Liver (tissue), 3 donors: Measurements from ENCODE around the gene HMGCL.
A peak's percentile ranks its signal among the peaks of the same experiment; 100 is the strongest.

Experiments
- ATF3 ChIP-seq: IDR thresholded peaks from 2 replicates; pipeline ENCODE4 v1.6.1; 2016; ENCODE audit warnings: antibody characterized with exemption
- EGR1 ChIP-seq, 2 donors: IDR thresholded peaks; 2 replicates each; pipeline ENCODE4 v1.6.1; 2016 to 2018; ENCODE audit warnings: antibody characterized with exemption in 2 of 2, low read depth in 2 of 2
- GABPA ChIP-seq, 2 donors: IDR thresholded peaks in 1 of 2; conservative IDR thresholded peaks in 1 of 2; 2 replicates each; pipeline ENCODE4 v1.6.1; 2016; ENCODE audit warnings: antibody characterized with exemption in 2 of 2, mild to moderate bottlenecking in 1 of 2, moderate library complexity in 1 of 2
- JUND ChIP-seq, 2 donors: IDR thresholded peaks; 2 replicates each; pipeline ENCODE4 v1.6.1; 2016; ENCODE audit warnings: antibody characterized with exemption in 2 of 2
- MAX ChIP-seq: IDR thresholded peaks from 2 replicates; pipeline ENCODE4 v1.6.1; 2016; ENCODE audit warnings: antibody characterized with exemption
- RAD21 ChIP-seq, 2 donors: IDR thresholded peaks; 2 replicates each; pipeline ENCODE4 v1.6.1; 2016; ENCODE audit warnings: antibody characterized with exemption in 2 of 2, mild to moderate bottlenecking in 2 of 2
- TAF1 ChIP-seq: conservative IDR thresholded peaks from 2 replicates; pipeline ENCODE4 v1.6.1; 2016; ENCODE audit warnings: antibody characterized with exemption, mild to moderate bottlenecking
- YY1 ChIP-seq: IDR thresholded peaks from 2 replicates; pipeline ENCODE4 v1.6.1; 2016; ENCODE audit warnings: antibody characterized with exemption, mild to moderate bottlenecking
- ZBTB33 ChIP-seq: IDR thresholded peaks from 2 replicates; pipeline ENCODE4 v1.6.1; 2016; ENCODE audit warnings: antibody characterized with exemption
- TF ChIP-seq, protein P1 (sequence below): IDR thresholded peaks from 2 replicates; pipeline ENCODE4 v1.6.1; 2016; ENCODE audit warnings: antibody characterized with exemption, mild to moderate bottlenecking
- TF ChIP-seq, protein P2 (sequence below): fragments of 150-350 bp; IDR thresholded peaks from 2 replicates; pipeline ENCODE4 v1.5.1; 2017; ENCODE audit warnings: improper control_type of control experiment, low read depth, low read length; ENCODE audit not compliant: missing input control
- donor health status: healthy.
- donor health status: healthy.

GRCh38 chr1:23809751-23810171, 15.5 kb downstream of the HMGCL start:
- TF ChIP-seq, protein P1, sequence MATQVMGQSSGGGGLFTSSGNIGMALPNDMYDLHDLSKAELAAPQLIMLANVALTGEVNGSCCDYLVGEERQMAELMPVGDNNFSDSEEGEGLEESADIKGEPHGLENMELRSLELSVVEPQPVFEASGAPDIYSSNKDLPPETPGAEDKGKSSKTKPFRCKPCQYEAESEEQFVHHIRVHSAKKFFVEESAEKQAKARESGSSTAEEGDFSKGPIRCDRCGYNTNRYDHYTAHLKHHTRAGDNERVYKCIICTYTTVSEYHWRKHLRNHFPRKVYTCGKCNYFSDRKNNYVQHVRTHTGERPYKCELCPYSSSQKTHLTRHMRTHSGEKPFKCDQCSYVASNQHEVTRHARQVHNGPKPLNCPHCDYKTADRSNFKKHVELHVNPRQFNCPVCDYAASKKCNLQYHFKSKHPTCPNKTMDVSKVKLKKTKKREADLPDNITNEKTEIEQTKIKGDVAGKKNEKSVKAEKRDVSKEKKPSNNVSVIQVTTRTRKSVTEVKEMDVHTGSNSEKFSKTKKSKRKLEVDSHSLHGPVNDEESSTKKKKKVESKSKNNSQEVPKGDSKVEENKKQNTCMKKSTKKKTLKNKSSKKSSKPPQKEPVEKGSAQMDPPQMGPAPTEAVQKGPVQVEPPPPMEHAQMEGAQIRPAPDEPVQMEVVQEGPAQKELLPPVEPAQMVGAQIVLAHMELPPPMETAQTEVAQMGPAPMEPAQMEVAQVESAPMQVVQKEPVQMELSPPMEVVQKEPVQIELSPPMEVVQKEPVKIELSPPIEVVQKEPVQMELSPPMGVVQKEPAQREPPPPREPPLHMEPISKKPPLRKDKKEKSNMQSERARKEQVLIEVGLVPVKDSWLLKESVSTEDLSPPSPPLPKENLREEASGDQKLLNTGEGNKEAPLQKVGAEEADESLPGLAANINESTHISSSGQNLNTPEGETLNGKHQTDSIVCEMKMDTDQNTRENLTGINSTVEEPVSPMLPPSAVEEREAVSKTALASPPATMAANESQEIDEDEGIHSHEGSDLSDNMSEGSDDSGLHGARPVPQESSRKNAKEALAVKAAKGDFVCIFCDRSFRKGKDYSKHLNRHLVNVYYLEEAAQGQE, result peak; percentile 34
- TF ChIP-seq, protein P2, sequence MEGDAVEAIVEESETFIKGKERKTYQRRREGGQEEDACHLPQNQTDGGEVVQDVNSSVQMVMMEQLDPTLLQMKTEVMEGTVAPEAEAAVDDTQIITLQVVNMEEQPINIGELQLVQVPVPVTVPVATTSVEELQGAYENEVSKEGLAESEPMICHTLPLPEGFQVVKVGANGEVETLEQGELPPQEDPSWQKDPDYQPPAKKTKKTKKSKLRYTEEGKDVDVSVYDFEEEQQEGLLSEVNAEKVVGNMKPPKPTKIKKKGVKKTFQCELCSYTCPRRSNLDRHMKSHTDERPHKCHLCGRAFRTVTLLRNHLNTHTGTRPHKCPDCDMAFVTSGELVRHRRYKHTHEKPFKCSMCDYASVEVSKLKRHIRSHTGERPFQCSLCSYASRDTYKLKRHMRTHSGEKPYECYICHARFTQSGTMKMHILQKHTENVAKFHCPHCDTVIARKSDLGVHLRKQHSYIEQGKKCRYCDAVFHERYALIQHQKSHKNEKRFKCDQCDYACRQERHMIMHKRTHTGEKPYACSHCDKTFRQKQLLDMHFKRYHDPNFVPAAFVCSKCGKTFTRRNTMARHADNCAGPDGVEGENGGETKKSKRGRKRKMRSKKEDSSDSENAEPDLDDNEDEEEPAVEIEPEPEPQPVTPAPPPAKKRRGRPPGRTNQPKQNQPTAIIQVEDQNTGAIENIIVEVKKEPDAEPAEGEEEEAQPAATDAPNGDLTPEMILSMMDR, result peak; percentile 93
- no peak for TF ChIP-seq ATF3
- no peak for TF ChIP-seq MAX
- no peak for TF ChIP-seq EGR1 (IDR thresholded peaks at IDR 0.05; ENCODE audit: low read depth in 2 of 2)
- no peak for TF ChIP-seq TAF1
- TF ChIP-seq ZBTB33, result no peak
- peak; percentile 52 for TF ChIP-seq YY1
- peak; percentile 48 to 59 for TF ChIP-seq JUND (IDR thresholded peaks at IDR 0.05)
- TF ChIP-seq GABPA (IDR thresholded peaks at IDR 0.05 in 1 of 2, conservative IDR thresholded peaks at IDR 0.05 in 1 of 2), result no peak
- peak; percentile 90 to 97 for TF ChIP-seq RAD21 (IDR thresholded peaks at IDR 0.05)
